GM18502 (cell line): ENCODE data around the gene DUSP10.
A peak's percentile ranks its signal among the peaks of the same experiment; 100 is the strongest.

Source experiments
- ATAC-seq: cut with Tn5 transposase; IDR thresholded peaks from one replicate; pipeline ENCODE4 v1.9.1; 2021; ENCODE audit warnings: mild to moderate bottlenecking; ENCODE audit not compliant: unreplicated experiment, poor library complexity

Gene DUSP10

GRCh38 chr1:221715321-221716169 lies 26.3 kb downstream of the DUSP10 start:
- ATAC-seq, result no peak

- no peak for ATAC-seq
Observed at GRCh38 chr1:221714227-221715152, 27.4 kb downstream of the DUSP10 start.

- peak; percentile 69 for ATAC-seq
Observed at GRCh38 chr1:221712776-221713431, 29.0 kb downstream of the DUSP10 start.

DNA sequence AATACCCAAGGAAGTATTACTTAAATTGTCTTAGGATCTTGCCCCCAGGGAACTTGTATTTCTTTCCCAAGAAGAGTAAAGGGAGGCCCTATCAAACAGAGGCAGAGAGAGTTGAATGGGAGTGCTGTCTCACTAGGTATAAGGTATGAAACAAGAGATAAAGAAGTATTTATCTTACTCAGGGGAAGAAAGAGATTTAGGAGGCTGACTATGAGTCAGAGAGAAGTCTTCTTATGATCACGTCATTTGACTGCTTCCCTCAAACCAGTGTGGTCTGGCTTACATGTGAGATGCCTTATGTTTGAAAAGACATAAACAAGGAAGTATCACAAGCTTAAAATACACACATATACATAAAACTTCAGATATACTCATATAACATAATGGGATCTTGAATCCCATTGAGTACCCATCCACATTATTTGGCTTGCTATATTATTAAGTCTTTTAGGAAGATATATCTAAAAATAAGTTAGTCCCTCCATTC lies 29.6 kb downstream of the DUSP10 start:
- peak; percentile 55 for ATAC-seq

DNA sequence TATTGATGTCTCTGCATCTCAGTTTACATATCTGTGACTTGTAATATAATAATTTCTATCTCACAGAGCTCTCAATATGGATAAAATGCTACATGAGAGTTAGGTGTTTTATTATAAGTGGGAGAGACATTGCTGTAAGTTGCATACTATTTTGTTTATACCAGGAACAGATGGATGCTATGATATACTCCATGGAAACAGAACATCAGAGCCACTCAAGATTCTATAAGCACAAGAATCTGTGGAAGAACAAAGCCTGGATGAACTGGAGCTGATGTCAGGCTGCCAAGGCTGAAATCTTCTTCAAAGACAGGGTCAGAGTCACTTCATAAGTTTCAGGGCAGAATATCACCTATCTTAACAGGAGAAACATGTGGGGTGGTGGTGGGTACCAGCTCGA lies 30.2 kb downstream of the DUSP10 start:
- ATAC-seq, result no peak

DNA sequence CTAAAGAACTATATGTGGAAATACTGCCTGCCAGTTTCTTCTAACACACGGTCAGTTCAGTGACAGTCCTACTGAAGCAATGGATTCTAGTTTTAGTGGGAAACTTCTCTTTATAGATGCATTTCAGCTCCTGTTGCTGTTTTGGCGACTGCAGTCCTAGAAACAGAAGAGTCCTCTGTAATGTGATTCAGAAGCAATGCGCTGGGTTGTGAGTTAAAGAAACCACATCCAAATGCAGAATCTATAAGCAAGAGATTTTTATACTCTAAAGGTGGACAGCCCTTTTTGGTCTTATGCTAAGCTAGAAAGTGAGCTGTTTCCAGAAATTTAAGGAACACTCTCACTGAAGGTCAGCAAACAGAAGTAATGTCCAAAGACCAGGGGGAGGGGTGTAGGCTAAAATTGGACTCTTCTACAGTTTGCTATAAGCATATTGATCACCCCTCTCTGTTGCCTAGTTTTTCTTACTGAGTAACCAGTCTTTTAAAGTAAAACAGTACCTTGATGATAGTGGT lies 30.8 kb downstream of the DUSP10 start:
- ATAC-seq, result no peak

- ATAC-seq, result no peak
Observed at GRCh38 chr1:221709854-221710253, 32.0 kb downstream of the DUSP10 start.

DNA sequence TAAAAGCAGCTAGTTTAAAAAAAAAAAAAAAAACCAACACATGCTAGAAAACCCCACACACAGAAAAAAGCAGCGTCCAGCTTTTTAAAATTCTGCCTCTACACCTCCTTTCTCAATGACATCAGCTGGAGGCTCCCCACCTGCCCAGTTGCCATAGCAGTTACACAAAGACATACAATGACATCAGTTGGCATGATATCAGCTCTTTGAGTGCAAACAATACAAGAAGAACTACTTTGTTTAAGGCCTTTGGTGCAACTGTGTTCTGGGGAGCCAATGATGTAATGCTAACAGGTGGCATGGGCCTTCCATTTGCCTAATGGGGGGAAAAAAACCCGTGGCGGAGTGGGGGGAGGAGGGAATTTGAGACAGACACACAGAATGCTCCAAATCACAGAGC lies 32.9 kb downstream of the DUSP10 start:
- ATAC-seq, result peak; percentile 35

DNA sequence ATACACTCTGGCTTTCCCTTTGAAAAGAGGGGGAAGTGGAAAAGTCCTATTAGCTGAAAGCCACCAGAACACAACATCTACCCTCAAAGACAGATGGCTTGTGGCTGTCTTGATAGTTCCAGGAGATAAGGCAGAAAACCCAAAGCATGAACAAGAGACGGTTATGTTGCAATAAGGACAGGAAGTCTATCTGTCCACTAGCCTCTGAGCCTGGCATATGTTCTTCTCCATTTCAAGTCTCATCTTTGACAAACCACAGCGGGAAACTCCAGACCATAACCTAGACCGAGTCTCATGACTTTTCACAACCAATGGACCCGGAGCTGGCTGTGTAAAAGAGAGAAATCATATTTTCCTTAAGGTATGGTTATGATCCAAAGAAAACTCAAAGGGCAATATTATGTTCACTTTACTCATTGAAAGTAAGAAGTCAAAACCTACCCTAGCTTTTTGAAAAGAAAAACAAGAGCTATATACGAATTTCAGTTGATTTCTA lies 33.8 kb downstream of the DUSP10 start:
- peak; percentile 70 for ATAC-seq

DNA sequence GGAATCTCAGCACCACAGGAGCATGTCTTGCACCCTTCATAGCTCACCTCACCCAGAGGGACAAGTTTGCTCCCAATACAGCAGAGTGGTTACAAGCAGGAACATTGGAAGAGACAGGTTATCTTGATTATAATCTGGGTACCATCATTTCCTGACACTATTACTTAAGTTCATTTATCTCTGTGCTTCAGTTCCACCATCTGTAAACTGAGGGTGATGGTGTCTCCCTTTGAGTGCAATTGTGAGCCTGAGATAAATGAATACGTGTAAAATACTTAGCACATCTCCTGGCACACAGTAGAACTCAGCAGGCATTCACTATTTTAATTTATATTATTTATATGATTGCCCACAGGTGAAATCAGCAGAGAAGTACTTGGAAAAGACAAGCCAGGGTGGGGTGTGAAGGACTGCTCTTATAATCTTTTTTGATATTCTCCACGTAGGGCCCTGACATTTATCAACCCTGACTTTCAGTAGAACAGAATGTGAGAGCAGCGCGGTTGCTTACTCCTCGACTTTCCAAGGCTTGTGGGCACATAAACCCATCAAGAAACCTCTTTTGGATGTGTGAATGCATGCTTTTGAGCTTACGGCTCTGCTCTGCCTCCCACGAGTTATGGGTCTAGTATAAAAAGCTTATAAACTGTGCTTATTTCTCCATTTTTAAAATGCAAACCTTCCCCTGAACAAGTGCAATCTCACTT lies 34.9 kb downstream of the DUSP10 start:
- no peak for ATAC-seq

DNA sequence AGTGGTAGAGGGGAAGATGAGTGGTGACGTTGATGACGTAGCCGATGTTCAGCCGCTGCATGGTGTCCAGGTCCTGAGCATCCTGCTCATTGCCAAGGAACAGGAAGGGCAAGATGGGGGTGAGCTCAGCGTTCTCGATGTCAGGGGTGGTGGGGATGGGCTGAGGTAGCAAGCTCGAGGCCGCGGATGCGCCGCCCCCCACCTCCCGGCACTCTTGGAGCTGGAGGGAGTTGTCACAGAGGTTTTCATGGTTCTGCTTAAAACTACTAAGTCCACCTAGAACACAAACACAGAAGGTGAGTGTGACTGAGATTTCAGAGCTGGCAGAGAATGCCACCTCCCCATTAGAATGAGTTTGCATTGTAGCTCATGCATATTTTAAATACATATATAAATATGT lies 35.7 kb downstream of the DUSP10 start:
- ATAC-seq, result no peak

GRCh38 chr1:221704306-221704705 lies 37.6 kb downstream of the DUSP10 start:
- no peak for ATAC-seq

- no peak for ATAC-seq
Observed at GRCh38 chr1:221701570-221702186, 40.2 kb downstream of the DUSP10 start.

GRCh38 chr1:221700948-221701347 lies 40.9 kb downstream of the DUSP10 start:
- ATAC-seq, result no peak

DNA sequence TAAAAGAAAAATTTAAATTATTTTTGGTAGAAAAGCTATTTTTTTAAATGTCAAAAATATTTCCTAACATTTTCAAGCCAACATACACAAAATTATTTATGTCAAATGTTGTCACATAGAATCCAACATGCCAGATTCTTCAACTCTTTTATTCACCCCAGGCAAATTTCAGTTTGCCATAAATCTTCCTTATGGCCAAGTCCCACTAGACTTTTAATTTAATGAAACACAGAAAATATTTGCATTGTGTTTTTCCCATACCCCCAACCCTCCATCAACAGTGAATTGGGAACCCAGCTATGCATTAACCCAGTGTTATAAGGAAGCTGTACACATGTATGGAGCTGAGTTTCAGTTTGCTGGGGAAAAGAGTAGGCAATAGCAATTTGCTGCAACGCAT lies 41.4 kb downstream of the DUSP10 start:
- ATAC-seq, result no peak

DNA sequence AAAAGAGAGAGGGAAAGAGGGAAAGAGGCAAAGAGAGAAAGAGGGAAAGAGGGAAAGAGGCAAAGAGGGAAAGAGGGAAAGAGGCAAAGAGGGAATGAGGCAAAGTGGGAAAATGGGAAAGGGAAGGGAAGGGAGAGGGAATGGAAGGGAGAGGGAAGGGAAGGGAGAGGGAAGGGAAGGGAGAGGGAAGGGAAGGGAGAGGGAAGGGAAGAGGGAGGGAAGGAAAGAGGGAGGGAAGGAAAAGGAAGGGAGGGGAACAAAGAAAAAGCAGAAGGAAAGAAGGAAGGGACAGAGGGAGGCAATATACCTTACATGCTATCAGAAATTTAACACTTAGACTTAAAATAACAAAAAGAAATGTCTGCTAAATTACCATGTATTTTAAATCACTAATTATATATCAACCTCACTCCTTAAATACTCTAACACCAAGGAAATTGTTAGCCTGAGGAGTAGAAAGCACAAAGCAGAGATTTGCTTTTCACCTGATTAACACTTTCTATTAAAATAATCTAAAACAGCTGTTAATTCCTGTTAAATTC lies 41.8 kb downstream of the DUSP10 start:
- ATAC-seq, result no peak

DNA sequence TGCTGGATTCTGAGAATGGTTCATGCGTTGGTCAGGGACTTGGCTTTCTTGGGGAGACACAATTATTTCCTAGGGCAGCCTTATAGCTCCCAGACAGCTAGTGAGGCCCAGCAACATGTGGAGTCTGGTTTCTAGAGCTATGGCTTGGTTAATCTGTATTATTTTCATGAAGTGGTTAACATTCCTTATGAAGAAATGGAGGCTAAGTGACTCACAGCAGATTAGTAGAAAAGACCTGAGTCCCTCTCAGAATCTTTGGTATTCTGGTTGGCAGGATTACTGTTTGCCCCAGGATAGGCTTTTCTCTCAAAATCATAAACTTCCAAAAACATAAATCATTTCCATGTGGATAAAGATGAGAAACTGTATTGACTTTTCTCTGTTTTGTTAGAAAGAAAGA lies 42.3 kb downstream of the DUSP10 start:
- no peak for ATAC-seq

- ATAC-seq, result no peak
Observed at GRCh38 chr1:221698579-221699349, 43.1 kb downstream of the DUSP10 start.
